PC-9 (cell line): ENCODE measurements around the gene PPFIA4. TPM values are rescaled to one million over a fixed set of nuclear protein-coding genes. Genes with fewer than 3 reads are reported as not detected.

Source experiments
- BruUV-seq: library from RNA; stranded (reverse); fragments of 400-500 nt; replicated peaks from 2 replicates; lab custom pipeline; 2021; lab: Mats Ljungman, UMichigan
- CTCF ChIA-PET: fragments of 300-600 bp; sonication (Branson Sonifier 250); formaldehyde crosslinking; loops from one replicate; lab custom pipeline; 2022; ENCODE audit warnings: antibody characterized with exemption; lab: Charles Lee
- POLR2A ChIA-PET: fragments of 300-600 bp; sonication (Branson Sonifier 250); formaldehyde crosslinking; loops from one replicate; lab custom pipeline; 2022; ENCODE audit warnings: antibody characterized with exemption; ENCODE audit not compliant: unreplicated experiment; lab: Charles Lee
- DNase-seq, 2 experiments: peaks; one replicate each; pipeline versions ENCODE4 v3.0.0 to v3.0.0-alpha.2; 2015 to 2022; ENCODE audit warnings: mixed read lengths in 1 of 2
- H2AFZ ChIP-seq: fragments of 200-600 bp; sonication (generic); 2 replicates; pipeline ENCODE4 v1.8.1; 2017; ENCODE audit warnings: antibody characterized with exemption
- H3F3A ChIP-seq: fragments of 200-600 bp; sonication (generic); 2 replicates; pipeline ENCODE4 v1.8.1; 2017; ENCODE audit warnings: antibody characterized with exemption, mild to moderate bottlenecking, low read depth; ENCODE audit not compliant: insufficient read depth
- H3K27ac ChIP-seq: fragments of 200-600 bp; sonication (generic); 2 replicates; pipeline ENCODE4 v1.6.1; 2016; ENCODE audit warnings: mixed run types
- H3K27me3 ChIP-seq: fragments of 200-600 bp; sonication (generic); 2 replicates; pipeline ENCODE4 v1.6.1; 2016; ENCODE audit warnings: low read depth, mixed run types; ENCODE audit not compliant: insufficient read depth
- H3K36me3 ChIP-seq: fragments of 200-600 bp; sonication (generic); 2 replicates; pipeline ENCODE4 v1.6.1; 2016; ENCODE audit warnings: low read depth, mixed run types
- H3K4me1 ChIP-seq: fragments of 200-600 bp; sonication (generic); replicated peaks from 2 replicates; pipeline ENCODE4 v1.6.1; 2016; ENCODE audit warnings: mixed run types; ENCODE audit not compliant: insufficient read depth
- H3K4me2 ChIP-seq: fragments of 200-600 bp; sonication (generic); 2 replicates; pipeline ENCODE4 v1.6.1; 2017; ENCODE audit warnings: mixed run types
- H3K4me3 ChIP-seq: fragments of 200-600 bp; sonication (generic); 2 replicates; pipeline ENCODE4 v1.6.1; 2016; ENCODE audit warnings: mixed run types
- H3K79me2 ChIP-seq: fragments of 200-600 bp; sonication (generic); 2 replicates; pipeline ENCODE4 v1.6.1; 2017; ENCODE audit warnings: low read depth, mixed run types
- H3K9me2 ChIP-seq: fragments of 200-600 bp; sonication (generic); 2 replicates; pipeline ENCODE4 v1.8.1; 2017; ENCODE audit warnings: mild to moderate bottlenecking; ENCODE audit not compliant: insufficient read depth
- H3K9me3 ChIP-seq: fragments of 200-600 bp; sonication (generic); 2 replicates; pipeline ENCODE4 v1.8.1; 2016; ENCODE audit warnings: low read depth; ENCODE audit not compliant: insufficient read depth
- H4K20me1 ChIP-seq: fragments of 200-600 bp; sonication (generic); 2 replicates; pipeline ENCODE4 v1.8.1; 2017; ENCODE audit not compliant: insufficient read depth
- EZH2 ChIP-seq: fragments of 200-600 bp; sonication (generic); IDR thresholded peaks from 2 replicates; pipeline ENCODE4 v1.8.0; 2017; ENCODE audit warnings: antibody characterized with exemption, low read depth
- intact Hi-C: fragments of 100-400 bp; cut with micrococcal nuclease; formaldehyde crosslinking; loops from one replicate; pipeline ENCODE4 v1.10.0; 2022; ENCODE audit not compliant: unreplicated experiment
- total RNA-seq: library from RNA; stranded (reverse); gene quantifications from 2 replicates; pipeline ENCODE4 v1.2.3, GENCODE V29; 2021
- TF ChIP-seq, protein P1 (sequence below): fragments of 200-600 bp; sonication (generic); conservative IDR thresholded peaks from 2 replicates; pipeline ENCODE4 v1.6.1; 2017; ENCODE audit warnings: mixed run types, antibody characterized with exemption, mild to moderate bottlenecking, moderate library complexity

PPFIA4 gene
- total RNA-seq, 1 experiment from 2014 or later, result 1.2 TPM

GRCh38 chr1:203026666-203027663 is 674 bp downstream of the PPFIA4 start:
- intact Hi-C loops, result no loop called here
- Histone ChIP-seq H4K20me1 (no peaks in the 10 kb centered on the region), H3K27me3 (no peaks in the 10 kb centered on the region), H3K36me3 (peaks cover 6% of the 10 kb centered on the region), H3K4me2 (peak overlapping the region; percentile 93), H3K4me1 (peaks cover 5% of the 10 kb centered on the region), H2AFZ (peak overlapping the region; percentile 83), H3K4me3 (peak overlapping the region; percentile 60), H3K9me2 (no peaks in the 10 kb centered on the region), H3F3A (peaks cover 29% of the 10 kb centered on the region), H3K9me3 (no peaks in the 10 kb centered on the region), H3K79me2 (no peaks in the 10 kb centered on the region), H3K27ac (no peak overlapping the region)
- TF ChIP-seq, protein P1, sequence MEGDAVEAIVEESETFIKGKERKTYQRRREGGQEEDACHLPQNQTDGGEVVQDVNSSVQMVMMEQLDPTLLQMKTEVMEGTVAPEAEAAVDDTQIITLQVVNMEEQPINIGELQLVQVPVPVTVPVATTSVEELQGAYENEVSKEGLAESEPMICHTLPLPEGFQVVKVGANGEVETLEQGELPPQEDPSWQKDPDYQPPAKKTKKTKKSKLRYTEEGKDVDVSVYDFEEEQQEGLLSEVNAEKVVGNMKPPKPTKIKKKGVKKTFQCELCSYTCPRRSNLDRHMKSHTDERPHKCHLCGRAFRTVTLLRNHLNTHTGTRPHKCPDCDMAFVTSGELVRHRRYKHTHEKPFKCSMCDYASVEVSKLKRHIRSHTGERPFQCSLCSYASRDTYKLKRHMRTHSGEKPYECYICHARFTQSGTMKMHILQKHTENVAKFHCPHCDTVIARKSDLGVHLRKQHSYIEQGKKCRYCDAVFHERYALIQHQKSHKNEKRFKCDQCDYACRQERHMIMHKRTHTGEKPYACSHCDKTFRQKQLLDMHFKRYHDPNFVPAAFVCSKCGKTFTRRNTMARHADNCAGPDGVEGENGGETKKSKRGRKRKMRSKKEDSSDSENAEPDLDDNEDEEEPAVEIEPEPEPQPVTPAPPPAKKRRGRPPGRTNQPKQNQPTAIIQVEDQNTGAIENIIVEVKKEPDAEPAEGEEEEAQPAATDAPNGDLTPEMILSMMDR, result no peak
- TF ChIP-seq EZH2, result no peak
- no peak for DNase-seq
- POLR2A ChIA-PET, result interaction anchor here (0.7 kb wide), 1 partner anchor 227 kb away, joined by 3 read pairs; no protein-coding TSS in a partner anchor
- CTCF ChIA-PET, result no interaction called here
- no TSS peak for BruUV-seq

- Histone ChIP-seq H3K4me1 (peaks cover 5% of the 10 kb centered on the region), H2AFZ (no peak overlapping the region), H3K79me2 (no peaks in the 10 kb centered on the region), H3F3A (peaks cover 23% of the 10 kb centered on the region; the same call in 1 of the 2 replicates), H3K4me2 (no peak overlapping the region), H3K9me3 (no peaks in the 10 kb centered on the region), H3K27me3 (no peaks in the 10 kb centered on the region), H3K9me2 (no peaks in the 10 kb centered on the region), H3K36me3 (peaks cover 5% of the 10 kb centered on the region; the same call in 1 of the 2 replicates), H4K20me1 (no peaks in the 10 kb centered on the region), H3K4me3 (no peak overlapping the region), H3K27ac (no peak overlapping the region)
- DNase-seq, result no peak
- POLR2A ChIA-PET, result no interaction called here
- BruUV-seq, result no TSS peak
- CTCF ChIA-PET, result interaction anchor here (0.6 kb wide), 1 partner anchor 141 kb away, joined by 3 read pairs; no protein-coding TSS in a partner anchor
- no peak for TF ChIP-seq EZH2
- TF ChIP-seq, protein P1, result no peak
- intact Hi-C loops, result no loop called here
Observed at GRCh38 chr1:203028067-203028783, 1.9 kb downstream of the PPFIA4 start.

DNA sequence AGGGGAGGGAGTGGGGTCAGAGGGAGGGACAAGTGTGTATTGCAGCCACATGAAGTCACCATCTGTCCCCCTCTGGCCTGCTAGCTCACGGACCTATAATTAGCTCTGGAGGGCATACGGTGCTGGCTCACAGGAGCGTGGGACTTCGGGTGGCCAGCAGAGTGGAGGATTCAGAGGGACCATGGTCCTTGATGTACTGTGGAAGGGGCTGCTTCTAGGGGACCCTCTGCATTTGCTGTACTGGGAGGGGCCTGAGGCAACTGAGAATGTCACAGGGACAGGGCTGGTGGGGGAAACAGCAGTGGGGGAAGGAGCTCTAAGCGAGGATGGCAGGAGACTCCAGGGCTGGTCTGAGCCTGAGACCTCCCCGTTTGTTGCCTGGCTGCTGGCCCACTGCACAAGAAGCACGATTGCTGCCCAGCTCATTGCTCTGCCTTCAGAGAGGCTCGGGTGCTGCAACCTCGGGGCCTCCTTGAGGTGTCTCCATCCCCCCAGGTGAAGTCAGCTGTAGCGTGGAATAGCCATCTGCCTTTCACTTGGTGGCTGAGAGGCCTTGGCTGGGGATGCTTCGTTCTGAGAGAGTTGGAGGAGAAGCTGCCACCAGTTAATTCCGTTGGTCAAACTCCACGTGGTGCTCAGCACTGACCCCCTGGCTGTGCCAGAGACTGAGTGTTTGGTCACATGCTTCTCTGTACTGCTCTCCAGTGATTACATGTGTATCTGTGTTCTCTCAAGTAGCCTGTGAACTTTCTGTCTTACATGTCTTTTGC is 2.7 kb downstream of the PPFIA4 start:
- Histone ChIP-seq H3K4me2 (no peak overlapping the region), H3K27ac (no peak overlapping the region), H3K4me3 (no peak overlapping the region), H3K79me2 (no peaks in the 10 kb centered on the region), H2AFZ (no peak overlapping the region), H3K4me1 (peaks cover 5% of the 10 kb centered on the region), H3K9me2 (no peaks in the 10 kb centered on the region), H3K27me3 (no peaks in the 10 kb centered on the region), H3K9me3 (no peaks in the 10 kb centered on the region), H3F3A (peaks cover 16% of the 10 kb centered on the region; the same call in 1 of the 2 replicates), H3K36me3 (no peaks in the 10 kb centered on the region), H4K20me1 (no peaks in the 10 kb centered on the region)
- POLR2A ChIA-PET, result no interaction called here
- DNase-seq, result no peak
- TF ChIP-seq, protein P1, result no peak
- TF ChIP-seq EZH2, result no peak
- CTCF ChIA-PET, result no interaction called here
- intact Hi-C loops, result no loop called here
- BruUV-seq, result no TSS peak
